Posterior vena cava (tissue), 2 donors: Measurements from ENCODE around the gene POP4. TPM values are rescaled to one million over a fixed set of nuclear protein-coding genes. Genes with fewer than 3 reads are reported as not detected.
A peak's percentile ranks its signal among the peaks of the same experiment; 100 is the strongest.
"Not testable (repeated sequence)": the region's sequence is repeated elsewhere in the genome, so short reads cannot be mapped to it uniquely, and the experiment has no call there.

ENCODE experiments used
- DNase-seq: peaks from one replicate; pipeline ENCODE4 v3.0.0-alpha.2; 2020; ENCODE audit warnings: low spot score
- intact Hi-C, 2 donors: fragments of 100-400 bp; cut with DNase I; formaldehyde crosslinking; loops; one replicate each; pipeline versions ENCODE4 v1.14.1 to v1.14.2; 2022 to 2023
- long read RNA-seq, 2 donors: library from polyadenylated mRNA; unstranded; transcript quantifications; one replicate each; pipeline ENCODE4 v2.0.0, GENCODE V29; 2020 to 2021
- total RNA-seq, 2 donors: library from RNA; stranded (reverse); fragmentation: NEBNext Ultra II Directional; extraction: Animal tissue kit (Norgen Biotek cat#: 25700); gene quantifications; one replicate each; pipeline ENCODE4 v1.2.1, GENCODE V29; 2021
- donor health status: DM: yes; HTN: yes; CAD: no.
- donor health status: DM: yes; HTN: yes; CAD: no.

The POP4 gene, protein sequence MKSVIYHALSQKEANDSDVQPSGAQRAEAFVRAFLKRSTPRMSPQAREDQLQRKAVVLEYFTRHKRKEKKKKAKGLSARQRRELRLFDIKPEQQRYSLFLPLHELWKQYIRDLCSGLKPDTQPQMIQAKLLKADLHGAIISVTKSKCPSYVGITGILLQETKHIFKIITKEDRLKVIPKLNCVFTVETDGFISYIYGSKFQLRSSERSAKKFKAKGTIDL
- total RNA-seq = 10 to 100 TPM; 41.4 to 49.1 TPM
- long read RNA-seq, donor 1, transcript POP4-202 (7 exons, 3,385 nt) = major isoform, 6 of 7 reads
- long read RNA-seq, donor 1, partial matches to known transcripts = 0 of 7 reads
- long read RNA-seq, donor 1, other reads (novel, unspliced or antisense) = 1 of 7 reads
- long read RNA-seq, donor 2, transcript POP4-202 (7 exons, 3,385 nt) = major isoform, 36 of 40 reads
- long read RNA-seq, donor 2, partial matches to known transcripts = 1 of 40 reads
- long read RNA-seq, donor 2, other reads (novel, unspliced or antisense) = 2 of 40 reads

GRCh38 chr19:29605653-29606419, at the start of gene POP4:
Gene POP4 (plus strand): TSS chr19:29606283. CDS start chr19:29606319, 36 bp downstream.
- intact Hi-C loops = no loop called here
- peak; percentile 100 for DNase-seq

- intact Hi-C loops, DNase-seq: not testable (repeated sequence)
Measured at GRCh38 chr19:29559110-29559509, 47.0 kb upstream of the POP4 start.

DNA sequence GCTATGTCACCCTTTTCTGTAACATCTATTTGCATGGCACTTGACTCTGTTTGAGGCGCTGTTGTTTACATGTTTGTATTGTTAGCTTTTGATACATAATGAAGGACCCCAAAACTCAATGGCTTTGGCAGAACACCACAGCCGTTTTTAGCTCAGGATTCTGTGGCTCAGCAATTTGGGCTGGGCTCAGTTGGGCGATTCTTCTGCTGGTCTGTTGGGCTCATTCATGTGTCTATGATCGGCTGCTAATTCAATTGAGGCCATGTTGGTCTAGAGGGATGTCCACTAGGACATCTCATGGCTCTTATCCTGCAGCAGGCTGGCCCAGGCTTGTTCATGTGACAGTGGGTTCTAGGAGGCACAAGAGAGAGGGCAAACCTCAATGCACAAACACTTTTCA, 46.3 kb upstream of the POP4 start:
- intact Hi-C loops = no loop called here
- DNase-seq = no peak

DNA sequence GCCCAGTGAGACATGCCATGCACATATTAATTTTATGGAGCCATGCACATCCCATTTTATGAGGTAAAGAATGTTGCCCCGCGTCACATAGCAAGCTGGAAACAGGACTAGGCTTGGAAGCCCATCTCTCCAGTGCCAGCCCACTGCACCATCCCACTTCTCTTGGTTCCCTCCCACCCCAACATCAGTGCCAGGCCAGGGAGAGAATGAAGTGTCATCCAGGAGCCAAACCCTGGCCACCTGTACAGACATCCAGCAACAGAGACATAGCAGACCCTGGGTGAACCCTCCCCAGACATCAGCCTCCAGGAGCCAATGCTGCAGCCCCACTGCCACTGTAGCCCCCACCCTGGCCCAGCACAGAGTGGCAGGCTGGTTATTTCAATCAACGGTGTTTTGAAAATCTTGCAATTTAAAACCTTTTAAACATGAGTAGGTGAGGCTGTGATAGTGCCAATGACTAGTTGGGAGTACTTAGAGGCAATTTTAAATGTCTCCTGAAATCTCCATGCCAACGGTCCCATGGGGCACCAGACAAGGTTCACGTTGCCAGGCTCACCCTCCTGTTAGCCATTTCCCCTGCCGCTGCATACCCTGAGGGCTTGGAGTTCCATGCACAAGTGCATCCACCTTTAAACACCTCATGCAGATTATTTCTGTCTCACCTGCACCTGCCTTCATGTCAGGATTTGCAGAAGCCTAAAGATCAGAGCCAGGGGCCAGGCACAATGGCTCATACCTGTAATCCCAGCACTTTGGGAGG, 45.6 kb upstream of the POP4 start:
- intact Hi-C loops = no loop called here
- DNase-seq = no peak

DNA sequence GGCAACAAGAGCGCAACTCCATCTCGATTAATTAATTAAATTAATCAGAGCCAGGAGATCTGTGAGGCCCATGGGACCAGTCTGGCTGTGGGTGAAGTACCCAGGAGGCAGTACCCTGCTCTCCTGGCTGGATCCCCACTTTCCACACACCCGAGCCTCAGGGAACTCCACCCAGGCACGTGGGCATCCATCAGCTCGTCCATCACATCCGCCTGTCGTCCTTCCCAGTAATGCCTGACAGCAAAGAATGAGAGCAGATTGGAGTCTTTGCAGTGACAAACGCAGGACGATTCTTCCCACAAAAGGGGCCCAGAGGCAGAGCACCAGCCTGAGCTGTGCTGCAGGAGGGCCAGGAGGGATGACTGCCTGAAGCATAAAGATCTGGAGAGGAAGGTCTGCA, 44.5 kb upstream of the POP4 start:
- no peak for DNase-seq
- intact Hi-C loops = no loop called here

GRCh38 chr19:29562299-29563297, 43.5 kb upstream of the POP4 start:
- intact Hi-C loops = no loop called here
- no peak for DNase-seq

DNA sequence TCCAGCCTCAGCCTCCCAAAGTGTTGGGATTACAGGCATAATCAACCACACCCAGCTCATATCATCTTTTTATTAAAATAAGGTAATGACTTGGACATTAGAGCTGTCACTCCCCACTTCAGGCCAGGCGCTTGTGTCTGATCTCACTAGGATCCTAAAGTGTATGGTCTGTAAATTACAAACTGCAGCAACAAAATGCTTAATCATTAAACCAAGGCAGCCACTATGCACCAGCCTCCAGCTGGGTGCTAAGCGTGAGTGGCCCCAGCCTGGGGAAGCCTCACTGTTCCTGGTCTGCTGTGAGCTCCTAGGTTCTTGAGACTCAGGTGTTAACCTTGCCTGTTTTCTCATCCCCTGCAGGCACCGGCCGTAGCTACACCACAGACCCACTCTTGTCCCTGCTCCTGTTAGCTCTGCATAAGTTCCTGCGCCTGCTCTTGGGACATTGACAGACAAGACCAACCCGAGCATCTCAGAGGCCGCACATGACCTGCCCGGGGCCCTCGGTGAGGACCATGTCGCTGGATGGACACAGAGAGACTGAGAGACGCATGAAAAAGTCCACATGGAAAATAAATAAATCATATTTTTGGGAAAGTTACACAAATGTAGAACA, 42.5 kb upstream of the POP4 start:
- intact Hi-C loops = no loop called here
- no peak for DNase-seq

- intact Hi-C loops = no loop called here
- no peak for DNase-seq
Measured at GRCh38 chr19:29564574-29565005, 41.5 kb upstream of the POP4 start.

- no peak for DNase-seq
- intact Hi-C loops = no loop called here
Measured at GRCh38 chr19:29565171-29565570, 40.9 kb upstream of the POP4 start.

- DNase-seq = no peak
- intact Hi-C loops = no loop called here
Measured at GRCh38 chr19:29566496-29567054, 39.5 kb upstream of the POP4 start.

GRCh38 chr19:29567366-29567915, 38.6 kb upstream of the POP4 start:
- no peak for DNase-seq
- intact Hi-C loops = no loop called here

- intact Hi-C loops = no loop called here
Measured at GRCh38 chr19:29568036-29569025, 37.8 kb upstream of the POP4 start.

GRCh38 chr19:29569038-29569911, 36.8 kb upstream of the POP4 start:
- no peak for DNase-seq
- intact Hi-C loops = no loop called here

More at GRCh38 chr19:29568036-29569025, 37.8 kb upstream of the POP4 start:
- no peak for DNase-seq

DNA sequence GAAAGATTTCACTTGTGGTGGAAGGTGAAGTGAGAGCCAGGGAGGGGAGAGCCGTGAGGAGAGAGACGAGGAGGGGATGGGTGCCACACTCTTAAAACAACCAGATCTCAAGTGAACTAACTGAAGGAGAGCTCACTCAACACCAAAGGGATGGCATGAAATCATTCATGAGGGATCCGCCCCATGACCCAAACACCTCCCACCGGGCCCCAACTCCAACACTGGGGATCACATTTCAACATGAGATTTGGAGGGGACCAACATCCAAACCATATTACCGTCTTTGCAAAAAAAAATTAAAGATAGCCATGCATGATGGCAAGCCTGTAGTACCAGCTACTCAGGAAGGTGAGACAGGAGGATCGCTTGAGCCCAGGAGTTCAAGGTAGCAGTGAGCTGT, 34.9 kb upstream of the POP4 start:
- intact Hi-C loops = no loop called here
- DNase-seq = no peak

DNA sequence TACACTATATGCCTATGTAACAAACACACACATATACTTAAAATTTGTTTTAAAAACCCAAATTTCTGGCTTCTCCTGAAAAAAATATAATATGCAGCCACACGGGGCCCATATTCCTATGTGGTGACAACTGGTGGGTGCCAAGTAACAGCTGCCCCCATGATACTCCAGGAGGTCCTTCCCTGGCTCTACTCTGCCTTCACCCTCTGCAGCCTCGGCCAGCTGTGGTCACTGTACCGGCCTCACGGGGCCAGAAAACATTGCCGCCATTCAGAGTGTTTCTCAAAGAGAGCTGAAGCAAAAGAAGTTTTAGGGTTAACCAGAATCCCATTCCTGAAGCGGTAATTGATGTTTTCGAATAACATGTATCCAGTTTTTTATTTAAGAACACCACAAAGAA, 32.6 kb upstream of the POP4 start:
- intact Hi-C loops = no loop called here
- no peak for DNase-seq
